HG02571 (cell line): ENCODE results near the gene DENND4B.
"Not testable (repeated sequence)": the region's sequence is repeated elsewhere in the genome, so short reads cannot be mapped to it uniquely, and the experiment has no call there.

Experiments
- ATAC-seq: cut with Tn5 transposase; IDR thresholded peaks from one replicate; pipeline ENCODE4 v1.9.1; 2021; ENCODE audit warnings: mild to moderate bottlenecking, moderate library complexity; ENCODE audit not compliant: unreplicated experiment

The DENND4B gene

GRCh38 chr1:153929426-153929825, 17.1 kb downstream of the DENND4B start:
- ATAC-seq, result no peak

- no peak for ATAC-seq
These were observed 17.7 kb downstream of the DENND4B start for GRCh38 chr1:153928791-153929341.

DNA sequence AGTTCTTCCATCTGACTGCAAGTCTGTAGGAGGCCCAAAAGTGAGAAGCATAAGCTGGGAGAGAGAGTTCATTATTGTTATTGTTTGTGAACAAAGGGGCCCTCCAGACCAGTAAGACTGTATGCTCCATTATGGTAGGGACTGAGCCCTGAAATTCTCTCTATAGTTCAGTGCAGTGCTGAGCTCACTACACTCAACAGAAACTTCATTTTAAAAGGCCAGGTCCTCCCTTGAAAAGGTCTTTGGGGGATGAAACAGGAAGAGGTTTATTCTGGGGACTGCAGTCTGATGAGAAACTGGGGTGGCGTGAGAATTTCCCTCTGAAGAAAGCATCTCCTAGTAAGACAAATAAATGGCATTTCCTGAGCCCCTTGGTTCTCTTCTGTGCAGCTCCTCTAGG, 18.3 kb downstream of the DENND4B start:
- no peak for ATAC-seq

DNA sequence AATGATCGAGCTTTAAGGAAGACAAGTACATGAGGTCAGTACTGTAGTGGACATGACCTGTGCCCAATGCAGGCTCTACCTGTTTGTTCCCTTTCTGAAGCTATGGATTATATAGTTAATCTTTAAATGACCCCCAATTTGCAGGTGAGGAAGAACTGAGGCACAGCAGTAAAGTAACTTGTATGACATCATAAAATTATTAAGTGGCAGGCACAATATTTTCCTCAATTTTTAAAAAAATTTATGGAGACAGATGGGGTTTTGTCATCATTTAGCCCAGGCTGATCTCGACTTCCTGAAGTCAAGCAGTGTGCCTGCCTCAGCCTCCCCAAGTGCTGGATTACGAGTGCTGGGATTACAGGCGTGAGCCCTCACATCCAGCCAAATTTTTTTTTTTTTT, 20.1 kb downstream of the DENND4B start:
- ATAC-seq, result no peak

DNA sequence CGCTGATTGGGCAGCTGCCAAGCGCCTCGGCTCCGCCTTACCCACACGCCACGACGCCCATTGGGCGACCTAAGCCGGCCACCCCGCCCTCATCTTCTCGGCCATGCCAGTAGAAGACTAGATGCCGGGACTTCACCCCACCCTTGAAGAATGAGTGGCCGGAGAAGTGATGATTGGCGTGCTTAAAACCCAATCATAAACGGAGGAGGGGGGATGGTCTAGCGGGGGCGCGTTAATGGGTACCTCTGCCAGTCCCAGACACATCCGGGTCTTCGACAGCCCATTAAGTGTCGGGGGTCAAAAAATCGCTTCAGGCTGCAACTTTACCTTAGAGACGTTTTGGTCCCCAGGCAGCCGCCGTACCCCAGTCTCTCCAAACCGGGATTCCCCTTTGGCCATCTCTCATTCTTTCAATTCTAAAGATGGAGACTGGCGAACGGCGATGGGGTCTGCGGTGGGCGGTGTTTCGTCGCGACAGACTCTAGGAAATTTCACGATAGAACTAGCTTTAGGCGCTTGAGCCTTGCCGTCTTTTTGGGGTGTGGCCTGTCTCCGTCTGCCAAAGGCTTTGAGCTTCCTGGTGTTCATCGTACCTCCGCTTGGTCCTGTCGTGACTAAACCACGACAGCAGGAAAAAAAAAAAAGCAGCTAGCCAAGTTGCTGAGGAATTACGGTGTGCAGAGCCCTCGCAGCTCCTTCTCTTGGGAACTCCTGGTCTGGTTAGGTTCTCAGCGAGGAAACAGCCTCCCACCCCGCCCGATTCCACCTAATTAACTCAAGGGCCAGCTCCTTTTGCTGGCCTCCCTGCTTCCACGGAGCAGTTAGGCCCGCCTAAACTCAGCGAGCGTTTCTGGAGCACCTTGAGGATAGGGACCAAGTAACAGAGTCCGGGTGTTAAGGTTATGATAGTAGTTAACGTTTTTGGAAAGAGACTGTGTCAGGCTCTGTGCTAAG, 23.3 kb downstream of the DENND4B start, which contains the start of gene GATAD2B:
Gene GATAD2B, minus strand, starts transcription at position 1 of the 954 bp plus-strand sequence. CDS start 94,625 bp downstream, outside the sequence.
- ATAC-seq, result peak; percentile 92

- ATAC-seq, result peak; percentile 29
These were observed 24.2 kb downstream of the DENND4B start for GRCh38 chr1:153922076-153922971.

GRCh38 chr1:153921803-153922075, 24.8 kb downstream of the DENND4B start:
- ATAC-seq, result no peak

DNA sequence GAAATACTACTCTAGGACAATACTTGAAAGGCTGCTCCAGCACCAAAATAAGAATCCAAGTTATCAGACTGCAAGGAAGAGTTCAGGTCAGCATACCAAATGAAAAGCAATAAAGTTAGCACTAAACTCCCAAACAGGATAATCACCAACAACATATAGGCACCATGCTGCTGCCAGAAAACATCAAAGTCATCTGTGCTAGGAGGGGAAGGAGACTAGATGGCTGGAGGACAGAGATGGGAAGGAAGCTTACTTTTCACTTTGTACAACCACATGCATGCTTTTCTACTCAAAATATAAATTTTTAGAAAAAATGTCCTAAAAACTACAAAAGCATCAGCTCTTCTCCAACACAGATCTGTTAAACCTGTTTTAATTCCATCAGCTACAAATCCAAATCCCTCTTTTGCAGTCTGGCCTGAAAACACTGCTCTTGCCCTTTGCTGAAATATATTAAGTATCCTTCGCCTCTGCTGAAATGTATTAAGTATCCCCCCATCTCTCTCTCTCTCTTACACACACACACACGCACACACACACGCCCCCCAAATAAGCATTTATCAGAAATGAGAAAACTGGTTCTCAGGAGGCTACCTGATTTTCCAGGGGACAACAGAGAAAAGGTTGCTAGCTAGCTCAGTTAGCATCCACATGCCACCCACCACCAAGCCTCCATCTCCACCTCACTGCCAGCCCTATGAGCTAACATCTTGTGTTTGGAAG, 25.3 kb downstream of the DENND4B start:
- ATAC-seq, result no peak

DNA sequence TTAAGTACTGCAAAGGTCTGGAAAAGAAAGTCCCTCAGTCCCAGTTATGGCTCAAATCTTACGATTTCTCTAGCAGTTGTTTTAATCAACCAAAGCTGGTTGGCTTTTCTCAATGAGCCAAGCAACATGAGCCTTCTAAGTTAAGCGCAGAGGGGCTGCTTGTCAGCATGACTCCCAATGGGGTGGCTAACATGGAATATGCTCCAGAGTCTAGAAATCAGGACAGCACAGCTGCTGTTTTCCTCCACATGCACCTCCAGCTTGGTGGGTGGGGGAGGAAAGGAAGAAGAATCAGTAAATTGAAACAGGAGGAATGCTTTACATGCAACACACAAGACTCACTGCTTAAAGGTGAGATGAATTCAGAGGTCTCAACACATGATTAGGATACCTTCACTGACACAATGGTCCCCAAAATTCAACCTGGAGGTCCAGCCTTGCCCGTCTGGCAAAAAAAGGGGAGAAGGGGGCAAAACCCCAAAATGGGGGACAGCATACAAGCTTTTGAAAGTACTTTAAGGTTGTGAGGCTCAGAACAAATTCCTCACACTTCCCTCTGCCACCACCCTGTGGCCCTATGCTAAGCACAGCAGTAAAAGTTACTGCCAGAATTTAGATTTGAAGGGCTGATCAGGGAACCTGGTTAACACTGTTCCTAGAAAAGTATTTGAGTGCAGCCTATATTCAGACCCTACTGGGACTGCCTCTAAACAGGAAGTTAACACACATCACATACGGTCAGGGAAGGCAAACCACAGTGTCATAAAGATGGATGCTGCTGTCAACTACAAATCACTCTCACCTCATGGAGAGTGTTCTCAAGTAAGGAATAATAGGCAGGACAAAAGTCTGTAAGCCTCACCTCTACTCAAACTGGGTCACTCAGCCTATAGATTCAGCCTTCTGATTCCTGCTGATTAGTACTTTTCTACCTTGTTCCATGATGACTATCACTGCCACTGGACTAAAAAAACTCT, 26.4 kb downstream of the DENND4B start:
- no peak for ATAC-seq

DNA sequence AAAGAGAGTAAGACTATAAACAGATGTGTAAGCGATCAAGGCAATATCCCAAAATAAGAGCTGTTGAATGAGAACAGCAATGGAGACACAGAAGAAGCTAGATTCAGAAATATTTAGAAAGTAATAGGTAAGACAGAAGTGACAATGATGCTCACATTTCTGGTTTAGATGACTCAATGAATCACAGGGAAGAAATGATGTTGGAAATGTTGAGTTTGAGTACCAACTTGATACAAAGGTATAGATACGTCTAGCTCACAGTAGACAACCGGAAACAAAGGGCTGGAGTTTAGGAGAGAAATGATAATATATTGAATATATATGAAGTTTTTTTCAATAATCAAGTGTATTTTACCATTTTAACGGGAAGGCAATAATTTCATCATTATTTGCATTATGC, 30.2 kb downstream of the DENND4B start:
- no peak for ATAC-seq

DNA sequence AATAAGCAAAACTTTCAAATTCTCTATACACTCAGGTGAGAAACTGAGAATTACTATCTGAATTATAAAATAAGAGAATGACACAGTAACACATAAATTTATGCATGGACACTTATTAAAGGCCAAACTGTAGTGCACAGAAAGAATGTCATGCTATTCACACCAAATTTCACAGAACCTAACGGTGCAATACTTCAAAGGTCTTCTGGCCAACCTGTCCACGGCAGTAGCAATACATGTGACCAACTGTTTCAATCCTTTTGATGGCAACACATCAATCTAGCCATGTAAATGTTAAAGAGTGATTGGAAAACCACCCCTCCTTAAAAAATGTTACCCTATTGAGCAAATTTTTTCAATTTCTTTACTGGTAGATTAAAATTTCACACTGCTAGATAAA, 34.2 kb downstream of the DENND4B start:
- no peak for ATAC-seq

- not testable (repeated sequence) for ATAC-seq
These were observed 36.0 kb downstream of the DENND4B start for GRCh38 chr1:153910560-153910959.

- no peak for ATAC-seq
These were observed 38.4 kb downstream of the DENND4B start for GRCh38 chr1:153908071-153908470.

GRCh38 chr1:153907134-153907533, 39.4 kb downstream of the DENND4B start:
- ATAC-seq, result no peak

GRCh38 chr1:153906396-153906795, 40.1 kb downstream of the DENND4B start:
- no peak for ATAC-seq

GRCh38 chr1:153905908-153906307, 40.6 kb downstream of the DENND4B start:
- ATAC-seq, result not testable (repeated sequence)

GRCh38 chr1:153903841-153904455, 42.6 kb downstream of the DENND4B start:
- ATAC-seq, result no peak

GRCh38 chr1:153899509-153899908, 47.0 kb downstream of the DENND4B start:
- no peak for ATAC-seq

DNA sequence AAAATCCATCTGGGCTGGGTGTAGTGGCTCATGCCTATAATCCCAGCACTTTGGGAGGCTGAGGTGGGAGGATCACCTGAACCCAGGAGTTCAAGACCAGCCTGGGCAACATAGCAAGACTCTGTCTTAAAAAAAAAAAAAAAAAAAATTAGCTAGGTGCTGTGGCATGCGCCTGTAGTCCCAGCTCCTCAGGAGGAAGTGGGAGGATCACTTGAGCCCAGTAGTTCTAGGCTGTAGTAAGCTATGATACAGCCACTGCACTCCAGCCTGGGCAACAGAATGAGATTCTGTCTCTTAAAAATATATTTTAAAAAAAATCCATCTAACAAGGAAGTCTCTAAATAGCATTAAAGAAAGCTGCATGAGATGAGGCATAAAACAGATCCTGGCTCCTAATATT, 50.7 kb downstream of the DENND4B start:
- not testable (repeated sequence) for ATAC-seq
